Ishikawa (cell line): ENCODE results near the gene TMEM232.

Source experiments
- CEBPB ChIP-seq: IDR thresholded peaks from 2 replicates; pipeline ENCODE4 v1.6.1; 2012
- CREB1 ChIP-seq: IDR thresholded peaks from 2 replicates; pipeline ENCODE4 v1.6.1; 2012; ENCODE audit warnings: low read depth
- EGR1 ChIP-seq: IDR thresholded peaks from 2 replicates; pipeline ENCODE4 v1.6.1; 2012
- EP300 ChIP-seq: IDR thresholded peaks from 2 replicates; pipeline ENCODE4 v1.6.1; 2012; ENCODE audit warnings: borderline replicate concordance
- FOXM1 ChIP-seq: IDR thresholded peaks from 2 replicates; pipeline ENCODE4 v1.6.1; 2012; ENCODE audit warnings: low read depth, borderline replicate concordance
- MAX ChIP-seq: IDR thresholded peaks from 2 replicates; pipeline ENCODE4 v1.6.1; 2012
- NFIC ChIP-seq: IDR thresholded peaks from 2 replicates; pipeline ENCODE4 v1.6.1; 2012
- RAD21 ChIP-seq: IDR thresholded peaks from 2 replicates; pipeline ENCODE4 v1.6.1; 2012; ENCODE audit warnings: low read depth
- REST ChIP-seq: IDR thresholded peaks from 2 replicates; pipeline ENCODE4 v1.6.1; 2012; ENCODE audit warnings: low read depth, mild to moderate bottlenecking
- TAF1 ChIP-seq: IDR thresholded peaks from 2 replicates; pipeline ENCODE4 v1.6.1; 2012; ENCODE audit warnings: low read depth, mild to moderate bottlenecking
- TCF12 ChIP-seq: IDR thresholded peaks from 2 replicates; pipeline ENCODE4 v1.6.1; 2012; ENCODE audit warnings: low read depth
- TEAD4 ChIP-seq: IDR thresholded peaks from 2 replicates; pipeline ENCODE4 v1.6.1; 2012
- USF1 ChIP-seq: IDR thresholded peaks from 2 replicates; pipeline ENCODE4 v1.6.1; 2012
- YY1 ChIP-seq: IDR thresholded peaks from 2 replicates; pipeline ENCODE4 v1.6.1; 2012; ENCODE audit warnings: low read depth

GRCh38 chr5:110718311-110718710 lies 8.2 kb downstream of the TMEM232 start:
- TF ChIP-seq NFIC = no peak
- TF ChIP-seq MAX = no peak
- TF ChIP-seq CREB1 = no peak
- TF ChIP-seq TAF1 = no peak
- no peak for TF ChIP-seq RAD21
- TF ChIP-seq FOXM1 = no peak
- no peak for TF ChIP-seq TEAD4
- no peak for TF ChIP-seq YY1
- no peak for TF ChIP-seq EP300
- TF ChIP-seq REST = no peak
- TF ChIP-seq CEBPB = no peak
- TF ChIP-seq USF1 = no peak
- no peak for TF ChIP-seq EGR1
- TF ChIP-seq TCF12 = no peak
